Effector memory CD4-positive, alpha-beta T cell (primary cell): ENCODE results near the gene PTH1R.
A peak's percentile ranks its signal among the peaks of the same experiment; 100 is the strongest.

Experiments
- DNase-seq, 3 donors: peaks; one replicate each; pipeline ENCODE4 v3.0.0-alpha.2; 2020
- H3K27ac ChIP-seq: 2 replicates; pipeline ENCODE4 v1.7.0; 2013; ENCODE audit warnings: mild to moderate bottlenecking, low read length, moderate library complexity; ENCODE audit not compliant: insufficient read depth, poor library complexity, severe bottlenecking
- H3K27me3 ChIP-seq: replicated peaks from 2 replicates; pipeline ENCODE4 v1.7.0; 2013; ENCODE audit warnings: mild to moderate bottlenecking, low read length; ENCODE audit not compliant: insufficient read depth, control insufficient read depth, poor library complexity, severe bottlenecking
- H3K36me3 ChIP-seq: 2 replicates; pipeline ENCODE4 v1.7.0; 2013; ENCODE audit warnings: mild to moderate bottlenecking, low read length, moderate library complexity; ENCODE audit not compliant: control insufficient read depth, insufficient read depth
- H3K4me1 ChIP-seq: 2 replicates; pipeline ENCODE4 v1.7.0; 2013; ENCODE audit warnings: low read length, mild to moderate bottlenecking; ENCODE audit not compliant: control insufficient read depth, insufficient read depth, poor library complexity, severe bottlenecking
- H3K4me3 ChIP-seq: 2 replicates; pipeline ENCODE4 v1.7.0; 2013; ENCODE audit warnings: low read length, low read depth, mild to moderate bottlenecking; ENCODE audit not compliant: insufficient read depth, poor library complexity, severe bottlenecking
- H3K9me3 ChIP-seq: 2 replicates; pipeline ENCODE4 v1.7.0; 2013; ENCODE audit warnings: mild to moderate bottlenecking, low read length, moderate library complexity; ENCODE audit not compliant: control insufficient read depth

PTH1R gene

DNA sequence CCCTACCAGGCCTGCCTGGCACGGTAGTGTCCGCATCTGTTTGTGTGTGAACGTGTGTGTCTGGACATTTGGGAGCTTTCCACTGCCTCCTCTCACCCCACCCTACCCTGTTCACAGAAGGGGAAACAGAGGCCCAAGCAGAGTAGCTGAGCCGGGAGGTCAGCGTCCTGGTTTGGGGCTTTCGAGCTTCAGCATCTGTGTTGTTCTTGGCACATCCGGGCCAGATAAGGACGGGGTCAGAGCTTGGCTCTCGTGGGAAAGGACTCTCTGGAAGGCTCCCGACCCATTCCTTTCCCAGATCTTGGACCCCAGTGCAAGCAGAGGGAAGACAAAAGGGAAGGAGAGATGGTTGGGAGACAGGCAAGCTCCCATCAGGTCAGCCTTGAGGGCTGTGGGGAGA, 6.3 kb upstream of the PTH1R start:
- Histone ChIP-seq H3K36me3 (no peaks in the 10 kb centered on the region), H3K4me3 (no peak overlapping the region), H3K27me3 (no peaks in the 10 kb centered on the region), H3K4me1 (no peaks in the 10 kb centered on the region), H3K9me3 (no peaks in the 10 kb centered on the region), H3K27ac (no peak overlapping the region)
- no peak for DNase-seq

DNA sequence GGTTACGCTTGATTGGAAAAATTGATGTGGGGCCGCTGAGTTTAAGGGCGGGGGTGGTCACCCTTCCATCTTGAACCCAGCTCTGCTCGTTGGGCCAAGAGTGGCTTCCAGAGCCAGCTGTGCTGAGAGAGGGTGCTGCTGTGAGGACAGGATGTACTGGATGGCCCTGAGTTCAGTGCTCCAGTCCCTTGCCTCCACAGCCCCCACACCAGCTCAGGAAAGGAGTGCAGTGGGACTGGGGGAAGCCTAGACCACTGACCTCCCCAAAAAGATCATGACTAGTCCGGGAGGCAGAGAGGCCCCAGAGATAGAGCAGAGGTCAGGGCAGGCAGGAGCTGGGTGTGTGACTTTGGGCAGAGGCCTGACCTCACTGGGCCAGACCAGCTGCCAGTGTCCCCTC, 4.0 kb upstream of the PTH1R start:
- Histone ChIP-seq H3K36me3 (no peaks in the 10 kb centered on the region), H3K4me3 (no peak overlapping the region), H3K27me3 (no peaks in the 10 kb centered on the region), H3K9me3 (no peaks in the 10 kb centered on the region), H3K4me1 (no peaks in the 10 kb centered on the region), H3K27ac (no peak overlapping the region)
- no peak for DNase-seq

DNA sequence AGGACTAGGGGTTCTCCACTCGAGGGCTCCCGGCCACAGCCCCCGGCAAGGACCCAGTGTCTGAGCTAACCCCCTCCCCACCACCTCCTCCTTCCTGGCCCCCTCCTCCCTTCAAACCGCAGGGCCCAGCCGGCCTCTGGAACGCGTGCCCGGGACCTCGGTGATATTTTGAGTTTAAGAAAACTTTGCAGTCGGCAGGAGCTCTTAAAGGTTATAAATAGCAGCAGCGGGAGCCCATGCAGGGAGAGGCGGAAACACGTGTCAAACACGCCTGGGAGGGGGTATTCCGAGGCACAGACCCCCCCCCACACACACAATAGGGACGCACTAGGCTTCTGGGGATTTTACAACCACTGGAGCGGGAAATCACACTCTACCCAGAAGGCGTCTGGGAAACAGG, 3.1 kb upstream of the PTH1R start:
- no peak for DNase-seq
- Histone ChIP-seq H3K27ac (no peak overlapping the region), H3K4me1 (no peaks in the 10 kb centered on the region), H3K27me3 (no peaks in the 10 kb centered on the region), H3K36me3 (no peaks in the 10 kb centered on the region), H3K4me3 (no peak overlapping the region), H3K9me3 (no peaks in the 10 kb centered on the region)

DNA sequence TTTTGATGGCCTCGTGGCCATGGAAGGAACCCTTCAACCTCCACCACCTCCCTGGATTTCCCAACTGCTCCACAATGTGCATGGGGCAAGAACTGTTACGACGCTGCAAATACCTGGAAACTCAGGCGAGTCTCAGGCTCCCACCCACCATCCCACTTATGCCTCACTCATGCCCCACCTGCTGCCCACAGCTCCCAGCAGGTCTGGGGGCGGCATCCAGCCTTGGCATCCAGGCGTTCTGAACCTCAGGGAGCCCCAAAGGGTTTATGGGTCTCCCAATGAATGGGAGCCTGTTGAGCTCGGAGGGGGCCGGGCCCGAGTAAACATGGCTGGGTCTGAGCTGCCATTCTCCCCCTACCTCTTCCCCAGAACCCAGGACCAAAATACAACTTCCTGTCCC, 2.0 kb upstream of the PTH1R start:
- no peak for DNase-seq
- Histone ChIP-seq H3K9me3 (no peaks in the 10 kb centered on the region), H3K4me3 (no peak overlapping the region), H3K27ac (no peak overlapping the region), H3K27me3 (no peaks in the 10 kb centered on the region), H3K4me1 (no peaks in the 10 kb centered on the region), H3K36me3 (no peaks in the 10 kb centered on the region)

DNA sequence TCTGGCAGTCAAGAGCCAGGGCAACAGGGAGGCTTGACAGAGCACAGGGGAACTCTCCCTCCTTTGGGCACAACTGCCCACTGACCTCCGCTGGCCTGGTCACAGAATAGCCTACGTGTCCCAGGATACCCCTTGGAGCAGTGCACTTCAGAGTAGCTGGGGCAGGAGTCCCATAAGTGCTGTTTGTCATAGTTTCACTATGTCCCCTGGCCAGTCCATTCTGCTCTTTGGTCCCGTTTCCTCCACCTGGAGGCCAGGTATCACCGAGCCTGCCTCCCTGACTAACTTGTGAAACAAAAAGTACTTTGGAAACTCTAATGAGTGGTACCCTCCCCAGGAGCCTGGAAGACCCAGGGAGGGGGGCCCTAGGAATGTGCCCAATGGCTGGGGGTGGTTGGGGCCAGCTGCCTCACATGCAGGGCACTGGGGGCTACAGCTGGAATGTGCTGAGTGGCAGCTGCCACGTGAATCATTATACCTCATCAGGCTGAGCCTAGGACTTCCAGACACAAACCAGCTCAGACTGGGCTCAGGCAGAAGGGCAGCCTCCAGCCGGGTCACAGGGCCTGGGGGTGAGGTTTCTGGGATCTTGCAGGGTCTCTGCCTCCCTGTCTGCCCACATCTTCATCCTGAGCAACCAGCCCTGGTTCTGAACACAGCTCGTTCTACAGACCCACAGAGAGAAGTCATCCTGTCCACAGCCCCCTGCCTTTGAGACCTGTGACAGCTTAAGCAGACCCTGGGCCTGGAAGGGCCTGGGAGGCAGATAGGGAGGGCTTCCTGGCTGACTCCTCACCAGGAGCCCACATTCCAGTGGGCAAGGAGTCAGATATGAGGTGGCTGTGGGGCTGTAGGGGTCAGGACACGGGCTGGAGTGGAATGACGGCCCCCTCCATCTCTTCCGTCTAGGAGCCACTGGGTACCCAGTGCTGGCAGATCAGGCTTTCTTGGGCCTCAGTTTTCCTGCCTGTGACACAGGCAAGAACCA, 914 bp upstream of the PTH1R start:
- no peak for DNase-seq
- Histone ChIP-seq H3K36me3 (no peaks in the 10 kb centered on the region), H3K4me1 (peaks cover 6% of the 10 kb centered on the region), H3K4me3 (no peak overlapping the region), H3K27ac (no peak overlapping the region), H3K9me3 (no peaks in the 10 kb centered on the region), H3K27me3 (peaks cover 9% of the 10 kb centered on the region)

DNA sequence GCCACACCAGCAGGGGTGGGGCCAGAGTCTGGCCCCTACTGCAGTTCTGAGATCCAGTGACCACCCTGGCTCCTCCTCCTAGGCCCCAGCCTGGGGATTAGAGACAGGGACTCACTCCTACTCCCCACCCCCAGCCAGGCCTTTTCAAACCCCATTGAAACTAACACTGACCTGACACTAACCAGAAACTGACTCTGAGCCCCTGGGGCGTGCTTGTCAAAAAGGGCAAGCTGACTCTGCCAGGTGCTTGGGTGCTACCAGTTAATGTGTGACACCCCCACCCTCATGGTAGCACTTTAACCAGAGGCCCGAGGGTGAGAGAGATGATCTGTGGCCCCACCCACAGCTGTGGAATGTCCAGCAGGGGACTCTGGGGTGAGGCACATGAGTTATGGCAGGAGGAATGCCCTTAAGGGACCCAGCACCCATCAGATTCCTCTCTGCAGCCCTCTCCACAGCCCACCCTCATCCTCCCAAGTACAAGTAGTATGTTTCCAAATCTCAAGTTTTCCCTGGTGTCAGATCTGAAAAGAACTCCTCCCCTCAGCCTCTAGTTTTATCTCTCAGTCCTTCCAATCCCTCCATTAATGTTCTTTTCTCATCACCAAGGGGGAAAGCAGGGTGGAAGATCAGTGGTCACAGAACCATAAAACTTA, 1.4 kb downstream of the PTH1R start:
- no peak for DNase-seq

DNA sequence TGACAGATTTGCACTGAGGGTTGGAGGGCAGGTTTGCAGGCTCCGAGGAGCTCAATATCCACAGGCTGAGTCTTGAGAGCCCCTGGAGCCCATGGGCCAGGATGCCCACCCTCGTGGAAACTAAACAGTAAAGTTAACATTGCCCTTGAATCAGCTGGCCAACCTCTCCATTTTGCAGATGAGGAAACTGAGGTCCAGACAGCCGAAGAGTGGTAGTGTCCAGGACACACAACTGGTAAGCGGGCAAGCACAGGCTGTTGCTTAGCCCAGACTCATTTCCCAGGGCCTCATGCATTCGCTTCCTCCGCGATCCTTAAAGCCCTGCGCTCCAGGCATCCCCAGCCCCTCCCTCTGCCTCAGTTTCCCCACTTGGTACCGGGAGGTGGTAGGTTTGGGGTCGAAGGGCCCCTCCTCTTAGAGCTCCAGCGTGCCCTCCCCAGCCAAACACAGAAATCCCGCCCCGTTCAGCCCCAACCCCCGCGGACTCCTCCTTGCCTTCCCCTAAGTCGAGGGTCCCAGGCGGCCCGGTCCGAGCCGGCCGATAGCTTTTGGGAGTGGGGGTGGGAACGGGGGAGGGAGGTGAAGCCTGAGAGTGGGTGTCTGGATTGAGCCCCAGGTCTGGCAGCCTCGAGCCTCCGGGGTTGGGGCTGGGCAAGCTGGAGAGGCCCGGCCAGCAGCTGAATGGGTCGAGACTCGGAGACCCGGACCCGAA, 3.5 kb downstream of the PTH1R start:
- H3K36me3 ChIP-seq, result no peaks in the 10 kb centered on the region
- peaks cover 12% of the 10 kb centered on the region for H3K4me1 ChIP-seq
- no peak overlapping the region for H3K27ac ChIP-seq
- H3K27me3 ChIP-seq, result peaks cover 34% of the 10 kb centered on the region
- H3K4me3 ChIP-seq, result no peak overlapping the region
- H3K9me3 ChIP-seq, result no peaks in the 10 kb centered on the region
- DNase-seq, result no peak

More for the DNA sequence above, 1.4 kb downstream of the PTH1R start:
- H3K4me1 ChIP-seq, result peaks cover 12% of the 10 kb centered on the region
- H3K27me3 ChIP-seq, result peaks cover 26% of the 10 kb centered on the region
- no peak overlapping the region for H3K4me3 ChIP-seq
- H3K36me3 ChIP-seq, result no peaks in the 10 kb centered on the region
- no peaks in the 10 kb centered on the region for H3K9me3 ChIP-seq
- no peak overlapping the region for H3K27ac ChIP-seq

DNA sequence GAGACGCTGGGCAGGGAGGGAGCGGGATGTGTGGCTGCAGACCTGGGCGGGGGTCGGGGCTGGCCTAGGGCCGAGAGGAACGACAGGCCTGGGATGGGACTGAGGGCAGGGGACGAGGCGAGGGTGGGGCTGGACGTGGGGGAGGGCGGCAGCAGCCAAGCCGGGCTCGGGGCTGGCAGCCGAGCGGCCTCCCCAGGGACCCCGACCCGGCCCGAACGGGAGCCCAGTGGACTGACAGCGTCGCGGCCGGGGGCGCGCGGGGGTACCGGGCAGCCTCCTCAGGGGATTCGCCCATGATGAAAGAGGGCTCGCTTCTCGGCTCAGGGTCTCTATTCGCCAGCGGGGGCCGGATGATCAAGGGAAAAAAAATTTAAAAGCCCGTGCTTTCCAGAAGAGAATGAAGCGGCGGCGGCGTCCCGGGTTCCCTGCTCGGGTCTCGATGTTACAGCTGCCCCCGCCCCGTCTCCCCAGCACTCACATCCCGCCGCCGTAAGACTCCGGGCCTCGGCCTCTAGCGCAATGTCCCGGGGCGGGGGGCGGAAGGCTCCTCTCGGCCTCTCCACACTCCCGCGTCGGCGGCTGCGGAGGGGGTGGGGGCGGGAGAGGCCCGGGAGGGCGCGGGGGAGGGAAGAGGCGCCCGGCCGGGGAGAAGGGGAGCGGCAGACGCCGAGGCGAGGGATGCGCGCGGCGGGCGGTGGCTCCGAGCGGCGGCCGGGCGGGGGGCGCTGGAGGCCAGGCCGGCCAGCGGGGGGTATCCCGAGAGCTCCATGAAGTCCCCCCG, 4.3 kb downstream of the PTH1R start:
- Histone ChIP-seq H3K27me3 (peaks cover 34% of the 10 kb centered on the region), H3K36me3 (no peaks in the 10 kb centered on the region), H3K27ac (no peak overlapping the region), H3K9me3 (no peaks in the 10 kb centered on the region), H3K4me1 (peaks cover 12% of the 10 kb centered on the region), H3K4me3 (peak overlapping the region; percentile 58)
- no peak for DNase-seq

DNA sequence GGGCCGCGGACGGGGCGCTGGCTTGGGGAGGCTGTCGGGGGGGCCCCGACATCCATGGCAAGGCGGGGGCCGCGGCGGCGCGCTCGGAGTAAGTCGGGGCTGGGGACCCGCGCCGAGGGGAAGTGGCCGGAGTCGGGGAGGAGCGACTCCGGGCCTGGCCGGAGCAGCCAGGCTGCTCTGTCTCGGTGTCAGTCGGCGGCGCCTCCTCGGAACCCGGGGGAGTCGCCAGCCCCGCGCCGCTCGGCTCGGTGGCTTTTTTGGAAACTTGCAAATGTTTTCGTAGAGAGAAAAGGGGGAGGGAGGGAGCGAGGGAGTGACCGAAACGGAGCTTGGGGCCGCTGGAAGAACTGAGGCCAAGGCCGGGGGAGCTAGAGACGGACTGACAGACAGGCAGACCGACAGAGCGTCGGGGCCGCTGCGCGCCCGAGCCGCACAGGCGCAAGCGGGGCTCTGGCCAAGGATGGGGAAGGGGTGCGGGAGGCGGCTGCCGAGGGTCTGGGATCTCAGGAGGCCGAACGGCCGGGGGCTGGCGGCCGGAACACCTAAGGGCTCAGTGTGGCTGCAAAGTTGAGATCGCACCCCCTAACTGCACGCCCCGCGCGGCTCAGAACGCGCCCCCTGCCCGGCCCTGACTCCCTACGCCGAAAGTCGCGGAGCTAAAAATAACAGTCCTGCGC, 5.0 kb downstream of the PTH1R start:
- H3K4me1 ChIP-seq, result peaks cover 12% of the 10 kb centered on the region
- H3K4me3 ChIP-seq, result peak overlapping the region; percentile 58
- no peaks in the 10 kb centered on the region for H3K36me3 ChIP-seq
- H3K27ac ChIP-seq, result no peak overlapping the region
- no peaks in the 10 kb centered on the region for H3K9me3 ChIP-seq
- H3K27me3 ChIP-seq, result peaks cover 34% of the 10 kb centered on the region
- DNase-seq, result no peak
